ENCODE results near the gene PTN.
"Not testable (repeated sequence)": the region's sequence is repeated elsewhere in the genome, so short reads cannot be mapped to it uniquely, and the experiment has no call there.

The PTN gene

GRCh38 chr7:137181619-137182018 lies 161.9 kb downstream of the PTN start:
- not testable (repeated sequence) for DNase-seq (ENCODE audit: low read depth in 4 of 4, low spot score in 1 of 4)
